ENCODE data around the gene CCL1. TPM values are rescaled to one million over a fixed set of nuclear protein-coding genes. Genes with fewer than 3 reads are reported as not detected.

Gene CCL1
- total and polyA plus RNA-seq, 10 of the 15 experiments (the other 5 are each of a cell fraction or from before 2014, with no cell fraction given) = 0.14 to 1.8 (median 0.40) TPM; not detected in 3

DNA sequence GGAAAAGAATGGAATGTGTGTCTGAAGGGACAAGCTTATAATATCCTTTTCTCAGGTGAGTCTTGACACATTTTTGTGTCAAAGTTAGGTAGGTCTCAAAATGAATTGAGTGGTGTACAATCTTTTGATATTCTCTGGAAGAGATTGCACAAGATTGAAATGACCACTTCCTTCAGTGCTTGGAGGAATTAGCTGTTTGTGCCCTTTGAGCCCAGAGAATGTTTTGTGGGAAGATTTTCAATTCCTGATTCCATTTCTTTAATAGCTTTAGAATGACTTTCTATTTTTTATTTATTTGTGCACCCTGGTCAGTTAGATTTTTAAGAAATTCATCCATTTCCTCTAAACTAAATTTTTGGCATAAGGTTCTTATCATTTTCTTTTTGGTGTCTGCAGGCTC, 8.4 kb downstream of the CCL1 start (continued):
- TF ChIP-seq, protein P1, sequence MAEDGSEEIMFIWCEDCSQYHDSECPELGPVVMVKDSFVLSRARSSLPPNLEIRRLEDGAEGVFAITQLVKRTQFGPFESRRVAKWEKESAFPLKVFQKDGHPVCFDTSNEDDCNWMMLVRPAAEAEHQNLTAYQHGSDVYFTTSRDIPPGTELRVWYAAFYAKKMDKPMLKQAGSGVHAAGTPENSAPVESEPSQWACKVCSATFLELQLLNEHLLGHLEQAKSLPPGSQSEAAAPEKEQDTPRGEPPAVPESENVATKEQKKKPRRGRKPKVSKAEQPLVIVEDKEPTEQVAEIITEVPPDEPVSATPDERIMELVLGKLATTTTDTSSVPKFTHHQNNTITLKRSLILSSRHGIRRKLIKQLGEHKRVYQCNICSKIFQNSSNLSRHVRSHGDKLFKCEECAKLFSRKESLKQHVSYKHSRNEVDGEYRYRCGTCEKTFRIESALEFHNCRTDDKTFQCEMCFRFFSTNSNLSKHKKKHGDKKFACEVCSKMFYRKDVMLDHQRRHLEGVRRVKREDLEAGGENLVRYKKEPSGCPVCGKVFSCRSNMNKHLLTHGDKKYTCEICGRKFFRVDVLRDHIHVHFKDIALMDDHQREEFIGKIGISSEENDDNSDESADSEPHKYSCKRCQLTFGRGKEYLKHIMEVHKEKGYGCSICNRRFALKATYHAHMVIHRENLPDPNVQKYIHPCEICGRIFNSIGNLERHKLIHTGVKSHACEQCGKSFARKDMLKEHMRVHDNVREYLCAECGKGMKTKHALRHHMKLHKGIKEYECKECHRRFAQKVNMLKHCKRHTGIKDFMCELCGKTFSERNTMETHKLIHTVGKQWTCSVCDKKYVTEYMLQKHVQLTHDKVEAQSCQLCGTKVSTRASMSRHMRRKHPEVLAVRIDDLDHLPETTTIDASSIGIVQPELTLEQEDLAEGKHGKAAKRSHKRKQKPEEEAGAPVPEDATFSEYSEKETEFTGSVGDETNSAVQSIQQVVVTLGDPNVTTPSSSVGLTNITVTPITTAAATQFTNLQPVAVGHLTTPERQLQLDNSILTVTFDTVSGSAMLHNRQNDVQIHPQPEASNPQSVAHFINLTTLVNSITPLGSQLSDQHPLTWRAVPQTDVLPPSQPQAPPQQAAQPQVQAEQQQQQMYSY (CRISPR knock-in tag; IDR thresholded peaks at IDR 0.05) = no peak
- TF ChIP-seq, protein P2, sequence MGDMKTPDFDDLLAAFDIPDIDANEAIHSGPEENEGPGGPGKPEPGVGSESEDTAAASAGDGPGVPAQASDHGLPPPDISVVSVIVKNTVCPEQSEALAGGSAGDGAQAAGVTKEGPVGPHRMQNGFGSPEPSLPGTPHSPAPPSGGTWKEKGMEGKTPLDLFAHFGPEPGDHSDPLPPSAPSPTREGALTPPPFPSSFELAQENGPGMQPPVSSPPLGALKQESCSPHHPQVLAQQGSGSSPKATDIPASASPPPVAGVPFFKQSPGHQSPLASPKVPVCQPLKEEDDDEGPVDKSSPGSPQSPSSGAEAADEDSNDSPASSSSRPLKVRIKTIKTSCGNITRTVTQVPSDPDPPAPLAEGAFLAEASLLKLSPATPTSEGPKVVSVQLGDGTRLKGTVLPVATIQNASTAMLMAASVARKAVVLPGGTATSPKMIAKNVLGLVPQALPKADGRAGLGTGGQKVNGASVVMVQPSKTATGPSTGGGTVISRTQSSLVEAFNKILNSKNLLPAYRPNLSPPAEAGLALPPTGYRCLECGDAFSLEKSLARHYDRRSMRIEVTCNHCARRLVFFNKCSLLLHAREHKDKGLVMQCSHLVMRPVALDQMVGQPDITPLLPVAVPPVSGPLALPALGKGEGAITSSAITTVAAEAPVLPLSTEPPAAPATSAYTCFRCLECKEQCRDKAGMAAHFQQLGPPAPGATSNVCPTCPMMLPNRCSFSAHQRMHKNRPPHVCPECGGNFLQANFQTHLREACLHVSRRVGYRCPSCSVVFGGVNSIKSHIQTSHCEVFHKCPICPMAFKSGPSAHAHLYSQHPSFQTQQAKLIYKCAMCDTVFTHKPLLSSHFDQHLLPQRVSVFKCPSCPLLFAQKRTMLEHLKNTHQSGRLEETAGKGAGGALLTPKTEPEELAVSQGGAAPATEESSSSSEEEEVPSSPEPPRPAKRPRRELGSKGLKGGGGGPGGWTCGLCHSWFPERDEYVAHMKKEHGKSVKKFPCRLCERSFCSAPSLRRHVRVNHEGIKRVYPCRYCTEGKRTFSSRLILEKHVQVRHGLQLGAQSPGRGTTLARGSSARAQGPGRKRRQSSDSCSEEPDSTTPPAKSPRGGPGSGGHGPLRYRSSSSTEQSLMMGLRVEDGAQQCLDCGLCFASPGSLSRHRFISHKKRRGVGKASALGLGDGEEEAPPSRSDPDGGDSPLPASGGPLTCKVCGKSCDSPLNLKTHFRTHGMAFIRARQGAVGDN (IDR thresholded peaks at IDR 0.05) = no peak
- no peak for TF ChIP-seq SRF (IDR thresholded peaks at IDR 0.05; ENCODE audit: low read depth in 2 of 2, low read length in 2 of 2)
- no peak for TF ChIP-seq EED (IDR thresholded peaks at IDR 0.05; ENCODE audit: low read depth)
- TF ChIP-seq NR2C2 (IDR thresholded peaks at IDR 0.05; ENCODE audit: borderline replicate concordance, control insufficient read depth, insufficient read length, low read depth) = no peak
- TF ChIP-seq HDGF (IDR thresholded peaks at IDR 0.05) = no peak

Measured in GM12878 (cell line).